WTC11 (cell line): ENCODE data around the gene TXN2. TPM values are rescaled to one million over a fixed set of nuclear protein-coding genes. Genes with fewer than 3 reads are reported as not detected.

Source experiments
- ATAC-seq: fragments of 200-7000 bp; cut with Tn5 transposase; 2 replicates; pipeline ENCODE4 v1.10.0; 2021; ENCODE audit warnings: mild to moderate bottlenecking, moderate library complexity
- CTCF ChIA-PET: fragments of 300-600 bp; sonication (Branson Sonifier 250); formaldehyde crosslinking; loops from one replicate; lab custom pipeline; 2021; ENCODE audit warnings: antibody characterized with exemption; lab: Charles Lee
- POLR2A ChIA-PET: fragments of 350-600 bp; sonication (Branson Sonifier 250); formaldehyde crosslinking; loops from one replicate; lab custom pipeline; 2021; ENCODE audit warnings: antibody characterized with exemption; lab: Charles Lee
- DNase-seq: peaks from one replicate; pipeline ENCODE4 v3.0.0; 2021; ENCODE audit warnings: low spot score
- H3K27ac Mint-ChIP-seq: 2 replicates; pipeline ENCODE4 v1.8.0; 2021; ENCODE audit warnings: mixed read lengths
- H3K27me3 Mint-ChIP-seq: 2 replicates; pipeline ENCODE4 v1.8.0; 2021; ENCODE audit warnings: low read depth, mild to moderate bottlenecking, moderate library complexity, mixed read lengths
- H3K36me3 Mint-ChIP-seq: 2 replicates; pipeline ENCODE4 v1.8.0; 2021; ENCODE audit warnings: mixed read lengths
- H3K4me1 Mint-ChIP-seq: 2 replicates; pipeline ENCODE4 v1.8.0; 2022; ENCODE audit warnings: mixed read lengths
- H3K4me3 Mint-ChIP-seq: 2 replicates; pipeline ENCODE4 v1.8.0; 2021; ENCODE audit warnings: mild to moderate bottlenecking, moderate library complexity, mixed read lengths
- H3K9me3 Mint-ChIP-seq: 2 replicates; pipeline ENCODE4 v1.8.0; 2021; ENCODE audit warnings: mixed read lengths
- AFF4 ChIP-seq: sonication (generic); formaldehyde crosslinking; IDR thresholded peaks from 2 replicates; pipeline ENCODE4 v1.8.1; 2023; ENCODE audit warnings: mild to moderate bottlenecking, missing genetic modification reagents, borderline replicate concordance
- ATF1 ChIP-seq: sonication (generic); formaldehyde crosslinking; IDR thresholded peaks from 2 replicates; pipeline ENCODE4 v1.8.1; 2023; ENCODE audit warnings: mild to moderate bottlenecking, moderate library complexity, missing genetic modification reagents
- ATF2 ChIP-seq: sonication (generic); formaldehyde crosslinking; IDR thresholded peaks from 2 replicates; pipeline ENCODE4 v1.8.1; 2022; ENCODE audit warnings: low read depth, missing genetic modification reagents, borderline replicate concordance
- E2F4 ChIP-seq: sonication (generic); formaldehyde crosslinking; IDR thresholded peaks from 2 replicates; pipeline ENCODE4 v1.8.1; 2022; ENCODE audit warnings: low read depth, mild to moderate bottlenecking, moderate library complexity, missing genetic modification reagents, borderline replicate concordance
- E2F5 ChIP-seq: sonication (generic); formaldehyde crosslinking; IDR thresholded peaks from 2 replicates; pipeline ENCODE4 v1.8.1; 2022; ENCODE audit warnings: mild to moderate bottlenecking, moderate library complexity, missing genetic modification reagents
- ERG ChIP-seq: fragments of 250-450 bp; sonication (Bioruptor Pico); IDR thresholded peaks from 2 replicates; pipeline ENCODE4 v1.8.0; 2021; ENCODE audit warnings: mild to moderate bottlenecking
- ESRRA ChIP-seq: sonication (generic); formaldehyde crosslinking; IDR thresholded peaks from 2 replicates; pipeline ENCODE4 v1.8.1; 2022; ENCODE audit warnings: mild to moderate bottlenecking, missing genetic modification reagents, borderline replicate concordance
- GTF2I ChIP-seq: fragments of 250-450 bp; sonication (Bioruptor Pico); conservative IDR thresholded peaks from 2 replicates; pipeline ENCODE4 v1.4.0; 2021; ENCODE audit warnings: mild to moderate bottlenecking
- IRF1 ChIP-seq: sonication (generic); formaldehyde crosslinking; IDR thresholded peaks from 2 replicates; pipeline ENCODE4 v1.8.0; 2023; ENCODE audit warnings: missing genetic modification reagents
- JAZF1 ChIP-seq: fragments of 250-450 bp; sonication (Bioruptor Pico); IDR thresholded peaks from 2 replicates; pipeline ENCODE4 v1.9.0; 2021; ENCODE audit warnings: moderate library complexity, mild to moderate bottlenecking, inconsistent platforms
- NR3C1 ChIP-seq: sonication (generic); formaldehyde crosslinking; conservative IDR thresholded peaks from 2 replicates; pipeline ENCODE4 v1.8.1; 2023; ENCODE audit warnings: low read depth, mild to moderate bottlenecking, missing genetic modification reagents
- SMAD3 ChIP-seq: sonication (generic); formaldehyde crosslinking; IDR thresholded peaks from 2 replicates; pipeline ENCODE4 v1.8.0; 2022; ENCODE audit warnings: missing genetic modification reagents, mild to moderate bottlenecking, borderline replicate concordance
- TP53 ChIP-seq: sonication (generic); formaldehyde crosslinking; IDR thresholded peaks from 2 replicates; pipeline ENCODE4 v1.8.1; 2023; ENCODE audit warnings: mild to moderate bottlenecking, missing genetic modification reagents
- ZNF138 ChIP-seq: sonication (generic); formaldehyde crosslinking; conservative IDR thresholded peaks from 2 replicates; pipeline ENCODE4 v1.8.1; 2022; ENCODE audit warnings: mild to moderate bottlenecking, moderate library complexity, missing genetic modification reagents
- ZNF232 ChIP-seq: sonication (generic); formaldehyde crosslinking; IDR thresholded peaks from 2 replicates; pipeline ENCODE4 v1.8.0; 2022; ENCODE audit warnings: mild to moderate bottlenecking, missing genetic modification reagents
- ZNF425 ChIP-seq: fragments of 250-450 bp; sonication (Bioruptor Pico); conservative IDR thresholded peaks from 2 replicates; pipeline ENCODE4 v1.9.0; 2021; ENCODE audit warnings: mild to moderate bottlenecking
- ZNF532 ChIP-seq: fragments of 250-450 bp; sonication (Bioruptor Pico); IDR thresholded peaks from 2 replicates; pipeline ENCODE4 v1.9.0; 2021; ENCODE audit warnings: mild to moderate bottlenecking, borderline replicate concordance
- total RNA-seq: library from RNA; stranded (reverse); gene quantifications from 3 replicates; pipeline ENCODE4 v1.2.3, GENCODE V29; 2021

The TXN2 gene
- total RNA-seq, 1 experiment from 2014 or later = 57.6 TPM

- ATAC-seq = no peak
- Mint-ChIP-seq H3K9me3 (peaks cover 5% of the 10 kb centered on the region), H3K4me1 (0 out of 2 replicates have a peak, but pooled peaks cover 4% of the 10 kb centered on the region), H3K27me3 (peaks cover 19% of the 10 kb centered on the region)
- CTCF ChIA-PET = interaction anchor here (0.7 to 2.1 kb wide), 18 partner anchors 9 to 346 kb away, joined by 3 to 14 read pairs (median 3); partner anchors contain the start of genes APOL2, EIF3D and IFT27
- TF ChIP-seq AFF4 (CRISPR knock-in tag) = no peak
- TF ChIP-seq IRF1 (CRISPR knock-in tag) = no peak
- TF ChIP-seq ZNF138 (CRISPR knock-in tag) = no peak
- TF ChIP-seq ERG (CRISPR knock-in tag) = no peak
- no peak for TF ChIP-seq ZNF232 (CRISPR knock-in tag)
- TF ChIP-seq E2F4 (CRISPR knock-in tag) = no peak
- no peak for TF ChIP-seq ZNF425 (CRISPR knock-in tag)
- no peak for TF ChIP-seq E2F5 (CRISPR knock-in tag)
- no peak for TF ChIP-seq TP53 (CRISPR knock-in tag)
- TF ChIP-seq SMAD3 (CRISPR knock-in tag) = no peak
- no peak for TF ChIP-seq JAZF1
- TF ChIP-seq, all 79 proteins: peak for 0
- POLR2A ChIA-PET = interaction anchor here (1.4 kb wide), 1 partner anchor 19 kb away, joined by 5 read pairs; the partner anchor contains the start of gene EIF3D
- peaks cover 58% of the 10 kb centered on the region for H3K36me3 Mint-ChIP-seq
- H3K27ac Mint-ChIP-seq = no peak overlapping the region
- H3K4me3 Mint-ChIP-seq = no peak overlapping the region
- no peak for DNase-seq
Measured at GRCh38 chr22:36510384-36510783, 28.9 kb upstream of the TXN2 start.

GRCh38 chr22:36507518-36508010 lies 26.1 kb upstream of the TXN2 start:
- Mint-ChIP-seq H3K4me3 (peak overlapping the region; percentile 50), H3K27me3 (peaks cover 19% of the 10 kb centered on the region), H3K36me3 (peaks cover 47% of the 10 kb centered on the region), H3K9me3 (peaks cover 5% of the 10 kb centered on the region), H3K4me1 (peaks cover 4% of the 10 kb centered on the region; the same call in 1 of the 2 replicates), H3K27ac (no peak overlapping the region; the same call in 1 of the 2 replicates)
- ChIA-PET CTCF (interaction anchor here (0.8 to 1.4 kb wide), 4 partner anchors 21 to 221 kb away, joined by 3 to 4 read pairs (median 4); no protein-coding TSS in a partner anchor), POLR2A (interaction anchor here (0.6 to 1.3 kb wide), 3 partner anchors 22 to 53 kb away, joined by 3 to 4 read pairs (median 4); partner anchors contain the start of genes EIF3D and TXN2)
- no peak for ATAC-seq
- no peak for DNase-seq
- no peak for TF ChIP-seq ATF1
- no peak for TF ChIP-seq NR3C1
- no peak for TF ChIP-seq ATF2 (CRISPR knock-in tag)
- no peak for TF ChIP-seq ZNF532 (CRISPR knock-in tag)
- TF ChIP-seq ESRRA (CRISPR knock-in tag) = no peak
- TF ChIP-seq GTF2I (CRISPR knock-in tag) = no peak
